EL (cell line): Measurements from ENCODE around the gene NTM.

Experiments
- DNase-seq: peaks from one replicate; pipeline ENCODE4 v3.0.0-alpha.2; 2016

Gene NTM

DNA sequence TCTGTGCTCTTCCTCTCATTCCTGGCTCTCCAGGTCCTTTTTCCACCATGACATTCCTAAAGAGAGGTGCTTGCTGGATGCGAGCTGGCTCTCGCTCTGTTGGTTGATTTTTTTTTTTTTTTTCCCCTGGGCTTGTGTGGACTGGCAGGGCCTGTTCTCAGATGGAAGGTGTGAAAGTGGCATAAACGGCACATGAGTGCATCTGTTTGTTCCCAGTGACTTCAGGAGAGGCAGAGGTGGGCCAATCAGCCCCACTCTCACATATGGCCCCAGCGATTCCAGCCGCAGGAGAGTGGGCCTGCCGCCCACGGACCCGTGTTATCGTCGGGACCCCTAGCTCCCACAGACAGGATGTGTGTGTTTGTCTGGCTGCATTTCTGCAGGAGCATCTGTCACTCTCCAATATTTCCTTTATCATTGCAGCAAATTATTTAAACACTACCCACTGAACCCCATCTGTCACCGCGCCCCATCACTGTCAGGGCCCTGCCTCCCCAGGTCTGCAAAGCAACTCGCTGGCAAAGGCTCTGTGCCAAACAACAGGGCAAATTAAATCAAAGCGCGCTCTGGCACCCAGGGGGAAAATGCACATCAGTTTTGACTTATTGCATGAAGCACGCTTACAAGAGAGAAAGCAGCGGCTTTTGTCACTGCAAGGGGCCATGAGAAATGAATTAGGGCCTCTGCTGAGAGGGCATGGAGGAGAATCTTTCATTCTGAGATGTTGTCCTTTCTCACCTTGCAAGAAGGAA, 886.3 kb downstream of the NTM start:
- no peak for DNase-seq

DNA sequence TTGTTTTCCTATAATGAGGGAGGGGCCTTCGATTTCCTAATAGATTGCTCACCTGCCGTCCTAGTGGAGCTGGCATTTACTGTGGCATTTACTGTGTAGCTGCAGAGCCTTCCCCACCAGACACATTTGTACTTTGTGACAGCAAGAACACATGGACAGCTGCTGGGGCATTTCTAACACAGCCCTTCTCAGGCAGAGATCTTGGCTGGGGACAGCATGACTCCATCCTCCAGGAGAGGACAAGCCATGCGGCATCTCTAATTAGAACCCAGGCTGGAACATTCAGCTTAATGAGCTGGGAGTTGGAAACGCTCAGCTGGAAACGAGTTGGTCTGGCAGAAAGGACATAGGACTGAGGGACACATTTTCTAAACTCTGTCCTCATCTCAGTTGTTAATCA, 887.5 kb downstream of the NTM start:
- no peak for DNase-seq

DNA sequence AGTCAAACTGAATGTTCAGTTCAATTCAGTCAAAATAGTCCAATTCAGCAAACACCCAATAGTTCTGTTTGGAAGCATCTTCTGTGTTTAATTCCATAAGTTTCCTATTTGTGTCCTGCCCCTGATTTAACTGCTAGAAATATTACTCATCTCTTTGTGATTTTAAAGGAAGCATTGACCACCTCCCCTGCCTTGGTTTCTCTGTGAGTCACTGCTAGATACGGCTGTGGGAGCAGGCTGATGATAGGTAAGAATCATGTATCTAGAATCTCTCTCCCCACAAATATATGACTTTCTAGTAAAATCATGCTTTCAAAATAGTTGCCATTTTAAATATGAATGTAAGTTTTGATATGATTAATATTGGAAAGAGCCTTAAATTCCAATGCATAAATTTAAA, 888.5 kb downstream of the NTM start:
- DNase-seq, result peak; percentile 30

DNA sequence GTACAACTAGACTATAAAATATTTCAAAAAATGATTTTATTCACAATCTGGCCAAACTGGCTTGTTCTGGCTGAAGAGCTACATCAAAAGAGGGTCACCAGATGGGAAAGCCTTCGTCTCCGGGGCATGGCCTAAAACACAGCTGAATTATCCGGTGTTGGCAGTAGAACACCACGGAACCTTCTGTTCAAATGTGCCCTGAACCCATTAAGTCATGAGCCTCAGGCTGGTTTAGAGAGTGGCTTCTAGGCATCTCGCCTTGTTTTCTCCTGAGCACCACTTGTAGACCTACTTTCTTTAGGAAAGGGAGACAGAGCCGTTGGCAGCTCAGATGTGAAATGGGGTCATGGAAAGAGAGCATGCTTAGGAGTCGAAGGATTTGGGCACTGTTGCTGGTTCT, 890.2 kb downstream of the NTM start:
- no peak for DNase-seq

DNA sequence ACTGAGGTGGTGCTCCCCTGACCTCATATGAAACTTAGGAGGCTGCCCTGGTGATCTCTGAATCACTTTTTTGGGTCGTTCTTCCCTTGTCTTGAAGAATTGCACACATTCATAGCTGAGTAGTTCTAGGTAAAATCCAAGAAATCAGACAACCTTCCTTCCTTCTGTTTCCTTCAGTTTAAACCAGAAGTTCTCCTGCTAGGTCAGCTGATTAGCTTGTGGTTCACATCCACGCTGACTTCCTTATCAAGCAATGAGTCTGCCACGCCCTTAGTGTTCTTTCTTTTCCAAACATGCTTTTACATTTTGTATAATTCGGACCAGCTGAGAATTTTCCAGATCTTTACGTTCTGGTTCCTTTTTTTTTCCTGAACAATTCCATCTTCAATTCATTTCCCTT, 892.8 kb downstream of the NTM start:
- no peak for DNase-seq

DNA sequence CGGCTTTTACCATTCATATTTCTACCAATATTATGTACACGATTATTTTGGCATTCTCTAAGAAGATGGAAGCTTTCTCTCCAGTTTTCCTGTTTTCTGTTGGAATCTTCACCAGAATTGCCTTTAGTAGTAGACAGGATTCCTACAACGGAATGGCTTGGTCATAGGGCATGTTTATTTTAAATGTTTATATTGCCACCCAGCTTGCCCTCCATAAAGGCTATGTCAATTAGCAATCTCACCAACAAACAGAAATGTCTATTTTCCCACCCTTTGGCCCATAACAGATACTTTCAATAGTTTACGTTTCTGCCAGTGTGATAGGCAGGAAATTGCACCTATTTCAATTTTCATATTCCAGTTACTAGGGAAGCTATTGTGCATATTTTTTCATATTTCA, 893.5 kb downstream of the NTM start:
- no peak for DNase-seq

DNA sequence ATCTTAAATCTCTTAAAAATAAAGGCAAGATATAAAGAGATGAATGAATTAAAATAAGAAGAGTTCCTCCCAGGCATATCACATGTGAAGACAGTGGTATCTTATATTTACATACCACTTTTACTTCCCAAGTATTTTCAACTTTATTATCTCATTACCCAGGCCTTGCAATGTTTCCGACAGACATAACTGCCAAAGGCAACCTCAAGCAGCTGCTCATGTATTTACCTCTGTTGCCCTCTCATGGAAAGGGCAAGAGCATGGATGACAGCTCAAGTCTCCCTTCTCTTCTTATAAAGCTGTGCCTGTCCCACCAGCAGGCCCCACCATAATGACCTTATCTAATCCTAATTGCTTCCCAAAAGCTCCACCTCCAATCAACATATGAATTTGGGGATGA, 894.2 kb downstream of the NTM start:
- no peak for DNase-seq

DNA sequence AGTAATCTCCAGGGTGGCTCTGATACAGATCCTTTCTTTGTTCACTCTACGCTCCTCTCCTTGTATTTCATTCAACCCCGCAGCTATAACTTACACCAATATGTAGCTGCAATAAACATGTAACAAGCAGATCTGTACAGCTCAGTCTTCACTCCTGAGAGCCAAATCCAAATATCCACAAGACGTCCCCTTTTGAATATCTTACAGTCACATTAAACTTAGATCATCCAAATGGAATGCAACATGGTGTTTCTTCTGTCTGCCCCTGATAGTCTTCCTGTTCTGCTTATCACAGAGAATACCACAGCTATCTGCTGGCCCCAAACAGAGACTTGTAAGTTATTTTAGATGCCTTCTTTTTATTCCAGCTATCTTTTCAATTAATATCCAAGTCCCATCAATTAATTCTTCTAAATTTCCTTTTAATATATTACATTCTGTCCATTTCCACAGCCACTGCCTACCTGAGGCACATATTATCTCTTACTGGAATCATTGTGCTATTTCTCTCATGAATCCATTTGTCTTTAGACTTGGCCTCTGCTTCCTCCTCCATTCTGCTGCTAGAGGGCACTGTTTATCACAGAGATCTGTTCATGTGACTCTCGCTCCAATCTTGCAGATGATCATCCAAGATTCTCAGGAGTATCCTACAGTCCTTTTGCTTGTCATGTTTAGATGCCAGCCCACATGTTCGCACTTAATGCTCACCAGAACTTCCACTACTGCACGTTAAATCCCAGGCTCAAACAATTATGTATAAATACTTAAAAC, 908.6 kb downstream of the NTM start:
- DNase-seq, result peak; percentile 46

DNA sequence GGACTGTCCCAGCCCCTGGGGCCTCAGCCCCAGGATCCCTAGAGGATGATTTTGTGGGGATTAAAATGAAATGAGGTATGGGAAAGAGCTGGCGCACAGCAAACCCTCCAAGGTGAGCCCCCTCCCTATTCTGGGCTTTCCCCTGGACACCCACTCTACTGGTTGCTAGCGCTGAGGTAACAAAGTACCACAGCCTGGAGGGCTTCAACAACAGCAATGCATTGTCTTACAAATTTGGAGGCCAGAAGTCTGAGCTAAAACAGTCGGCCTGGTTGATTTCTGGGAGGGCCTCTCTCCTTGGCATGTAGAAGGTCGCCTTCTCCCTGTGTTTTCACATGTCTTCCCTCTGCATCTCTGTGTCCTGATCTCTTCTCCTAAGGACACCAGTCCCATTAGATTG, 913.6 kb downstream of the NTM start:
- DNase-seq, result no peak

DNA sequence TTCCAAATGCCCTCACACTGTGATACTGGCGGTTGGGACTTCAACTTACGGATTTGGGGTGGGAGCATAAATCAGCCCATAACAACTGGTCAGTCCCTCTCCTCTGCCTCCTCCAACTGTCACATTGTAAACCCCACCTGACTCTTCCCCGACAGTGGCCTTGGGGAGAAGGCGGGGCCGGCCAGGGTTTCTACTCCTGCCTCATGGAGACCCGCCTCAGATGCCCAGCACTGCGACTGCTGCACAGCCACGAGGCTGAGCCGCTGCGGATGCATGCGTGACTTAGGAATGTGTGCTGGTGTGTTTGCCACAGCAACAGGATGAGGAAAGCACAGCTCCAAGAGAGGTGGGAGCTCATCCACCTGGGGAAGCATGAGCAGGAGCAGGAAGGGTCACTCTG, 914.2 kb downstream of the NTM start:
- DNase-seq, result no peak

DNA sequence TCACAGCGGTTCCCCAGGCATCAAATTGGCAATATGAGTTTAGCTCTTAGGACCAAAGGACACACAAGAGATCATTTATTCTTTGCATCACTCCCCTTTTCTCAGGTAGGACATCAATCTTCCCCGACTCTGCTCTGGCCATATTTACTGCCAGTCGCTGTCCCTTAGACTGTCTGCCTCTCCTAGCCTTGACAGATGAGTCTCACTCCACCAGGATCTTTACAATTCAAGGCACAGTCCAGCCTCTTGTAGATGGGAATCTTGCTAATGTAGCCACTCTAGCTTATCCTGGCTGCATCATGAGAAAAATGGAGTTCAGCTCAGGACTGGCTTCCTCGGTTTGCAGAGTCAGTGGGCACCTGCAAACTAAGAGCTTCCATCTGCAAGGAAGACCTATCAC, 915.2 kb downstream of the NTM start:
- DNase-seq, result no peak

DNA sequence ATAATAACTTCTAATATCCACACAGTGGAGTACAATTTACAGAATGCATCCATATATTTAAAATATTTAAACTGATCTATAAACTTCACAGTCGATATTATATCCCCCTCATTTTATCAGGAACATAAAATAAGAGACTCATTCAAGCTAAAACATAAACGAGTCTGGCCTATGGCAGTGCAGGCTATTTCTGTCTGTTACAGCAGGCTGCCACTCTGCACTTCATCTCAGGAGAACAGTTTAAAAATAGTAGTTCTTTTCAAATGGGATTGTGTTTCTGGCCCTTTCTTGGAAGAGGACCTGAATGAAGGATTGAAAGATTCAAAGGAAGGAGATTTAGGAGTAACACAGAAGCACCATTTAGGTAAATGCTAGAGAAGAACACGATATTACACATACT, 915.7 kb downstream of the NTM start:
- DNase-seq, result no peak

DNA sequence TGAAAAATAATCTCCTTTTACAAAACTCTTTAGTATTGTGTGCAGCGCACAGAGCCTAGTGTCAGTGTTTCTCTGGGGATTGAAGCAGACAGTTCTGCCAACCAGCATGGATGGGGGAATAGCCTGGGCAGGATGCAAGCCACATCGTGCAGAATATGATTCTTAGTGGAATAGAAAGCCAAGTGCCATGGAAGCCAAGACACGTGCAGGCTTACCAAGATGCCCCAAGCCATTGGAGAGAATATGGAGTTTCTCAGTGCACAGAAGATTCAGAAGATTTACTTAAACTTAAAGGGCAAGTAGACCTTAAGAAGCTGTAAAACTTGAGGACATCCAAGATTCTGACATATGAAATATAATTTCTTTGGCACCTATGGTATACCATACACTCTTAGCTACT, 917.6 kb downstream of the NTM start:
- no peak for DNase-seq

DNA sequence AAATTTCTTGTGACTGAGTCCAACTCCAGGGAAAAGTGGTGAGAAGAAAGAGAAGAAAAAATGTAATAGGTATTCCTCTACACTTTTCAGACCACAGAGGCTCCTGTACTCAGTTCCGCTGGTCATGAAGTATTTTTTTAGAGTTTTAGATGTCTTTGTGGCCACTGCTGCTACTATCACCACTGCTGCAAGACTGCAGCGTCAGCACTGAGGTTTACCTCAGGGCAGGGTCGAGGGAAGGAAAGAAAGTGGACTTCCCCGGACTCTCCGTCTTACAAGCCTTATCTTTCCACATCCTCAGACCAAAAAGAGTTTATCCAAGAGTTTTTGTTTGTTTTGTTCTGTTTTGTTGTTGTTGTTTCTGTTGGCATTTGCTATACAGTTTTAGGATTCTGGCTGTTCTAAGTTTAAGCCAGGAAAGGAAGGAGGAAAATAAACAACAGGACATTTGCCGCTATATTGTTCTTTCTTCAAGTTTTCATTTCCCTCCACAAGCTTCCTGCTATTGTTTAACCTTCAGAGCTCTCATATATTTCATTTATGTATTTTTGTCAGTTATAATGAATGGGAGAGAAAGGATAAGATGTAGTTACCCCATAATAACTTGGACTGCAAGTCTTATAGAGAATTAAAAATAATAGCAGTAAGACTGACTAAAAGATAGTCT, 919.3 kb downstream of the NTM start:
- DNase-seq, result no peak

DNA sequence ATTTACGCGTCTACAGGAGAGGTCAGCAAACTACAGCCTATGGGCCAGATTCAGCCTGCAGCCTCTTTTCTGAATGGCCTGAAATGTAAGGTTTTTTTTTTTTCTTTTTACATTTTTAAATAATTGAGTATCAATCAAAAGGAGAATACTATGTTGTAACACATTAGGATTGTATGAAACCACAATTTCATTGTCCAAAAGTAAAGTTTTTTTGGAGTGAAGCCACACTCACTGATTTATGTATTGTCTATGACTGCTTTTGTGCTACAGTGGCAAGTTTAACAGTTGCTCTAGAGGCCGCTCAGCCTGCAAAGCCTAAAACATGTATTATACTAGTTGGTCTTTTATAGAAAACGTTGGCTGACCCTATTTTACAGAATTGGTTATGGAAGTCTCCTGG, 923.2 kb downstream of the NTM start:
- DNase-seq, result no peak

DNA sequence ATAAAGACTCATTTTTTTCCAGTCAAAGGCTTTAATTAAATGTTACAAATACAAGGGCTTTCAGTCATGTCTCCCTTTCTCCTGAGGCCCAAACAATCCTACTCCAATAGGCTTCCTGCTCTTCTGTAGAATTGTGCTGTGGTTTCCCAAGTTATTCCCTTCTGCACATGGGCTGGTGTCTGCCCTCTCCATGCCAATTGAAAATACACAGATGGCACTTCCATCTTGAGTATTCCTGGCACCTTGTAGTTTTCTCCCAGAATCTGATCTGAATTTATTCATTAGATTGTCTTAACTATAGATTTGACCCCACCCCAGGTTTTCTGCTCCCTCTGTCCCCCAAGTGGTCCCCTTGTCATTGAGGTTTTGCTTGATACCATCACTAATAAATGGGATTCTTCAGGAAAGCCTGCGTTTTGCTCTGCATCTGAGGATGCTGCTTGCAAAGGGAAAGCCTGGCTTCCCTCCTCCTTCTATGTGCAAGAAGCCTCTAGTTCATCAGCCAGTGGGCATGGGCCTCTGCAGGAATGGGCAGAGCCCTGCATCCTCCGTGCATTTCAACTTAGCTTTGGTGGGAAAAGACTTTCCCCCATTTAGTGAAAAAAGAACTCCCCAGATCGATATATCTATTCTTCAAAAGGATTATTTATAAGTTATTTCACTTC, 926.7 kb downstream of the NTM start:
- no peak for DNase-seq

DNA sequence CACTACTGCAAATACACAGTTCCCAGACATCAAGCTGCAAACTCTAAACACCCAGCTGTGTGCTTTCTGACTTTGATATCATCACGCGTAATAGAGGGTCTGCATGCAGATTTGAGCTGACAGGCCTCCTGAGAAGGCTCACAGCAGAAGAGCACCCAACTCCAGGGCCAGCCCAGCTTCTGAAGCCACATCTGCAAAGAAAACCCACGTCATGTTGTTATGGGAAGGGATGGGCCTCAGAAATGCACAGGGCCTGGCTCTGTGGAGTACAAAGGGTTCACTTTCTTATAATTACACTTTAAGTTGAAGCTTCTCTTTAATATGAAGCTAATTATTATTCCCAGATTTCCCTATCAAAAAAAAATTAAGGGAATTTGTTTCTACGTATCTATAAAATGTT, 927.9 kb downstream of the NTM start:
- no peak for DNase-seq

DNA sequence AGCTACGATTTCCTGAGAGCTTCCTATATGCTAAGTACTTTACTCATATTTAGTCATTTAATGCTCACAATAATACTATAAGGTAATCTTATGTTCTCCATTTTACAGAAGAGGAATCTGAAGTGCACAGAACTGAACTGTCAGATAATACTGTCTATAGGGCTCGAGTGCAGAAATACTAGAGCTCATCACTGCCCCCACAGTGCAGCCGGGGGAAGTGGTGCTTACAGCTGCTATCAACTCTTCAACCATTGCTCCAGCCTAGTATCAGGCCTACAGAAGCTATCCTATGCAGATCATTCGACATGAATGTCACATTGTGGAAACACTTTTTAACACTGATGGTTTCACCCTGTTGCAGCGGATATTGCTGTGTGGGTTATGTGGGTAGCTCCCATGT, 929.9 kb downstream of the NTM start:
- DNase-seq, result peak; percentile 3

DNA sequence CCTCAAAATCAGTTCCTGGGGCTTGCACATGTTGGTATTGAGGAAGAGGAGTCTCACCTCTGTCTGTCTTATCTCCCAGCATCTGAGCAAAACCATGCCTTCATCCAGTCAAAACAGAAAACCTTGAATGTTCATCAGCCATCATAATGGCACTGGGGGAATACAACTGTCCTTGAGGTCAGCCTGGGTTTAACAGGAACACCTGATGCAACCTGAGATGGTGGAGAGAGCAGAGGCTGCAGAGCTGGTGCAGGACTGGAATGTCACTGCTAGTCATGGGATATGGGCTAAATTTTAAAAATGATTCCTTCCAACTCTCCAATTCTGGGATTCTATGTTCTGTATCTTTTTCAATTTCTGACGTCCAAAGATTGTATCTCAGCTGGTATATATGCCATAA, 931.0 kb downstream of the NTM start:
- no peak for DNase-seq

DNA sequence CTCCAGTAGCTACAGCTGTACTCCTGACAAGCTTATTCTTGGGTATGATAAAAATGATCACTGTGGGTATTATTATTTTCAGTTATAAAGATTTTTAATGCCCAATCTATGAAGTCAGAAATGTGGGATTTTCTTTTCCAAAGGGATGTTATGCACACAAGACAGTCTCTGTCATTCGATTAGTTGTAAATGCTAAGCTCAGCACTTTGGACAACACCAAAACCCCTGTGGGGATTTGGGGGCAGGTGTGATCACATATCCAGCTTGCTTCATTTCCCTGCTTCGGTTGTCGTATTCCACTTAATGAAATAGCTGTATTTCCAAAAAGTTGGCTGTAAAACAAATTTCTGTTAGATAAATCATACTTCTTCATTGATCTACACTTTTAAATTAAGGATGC, 931.5 kb downstream of the NTM start:
- DNase-seq, result no peak

DNA sequence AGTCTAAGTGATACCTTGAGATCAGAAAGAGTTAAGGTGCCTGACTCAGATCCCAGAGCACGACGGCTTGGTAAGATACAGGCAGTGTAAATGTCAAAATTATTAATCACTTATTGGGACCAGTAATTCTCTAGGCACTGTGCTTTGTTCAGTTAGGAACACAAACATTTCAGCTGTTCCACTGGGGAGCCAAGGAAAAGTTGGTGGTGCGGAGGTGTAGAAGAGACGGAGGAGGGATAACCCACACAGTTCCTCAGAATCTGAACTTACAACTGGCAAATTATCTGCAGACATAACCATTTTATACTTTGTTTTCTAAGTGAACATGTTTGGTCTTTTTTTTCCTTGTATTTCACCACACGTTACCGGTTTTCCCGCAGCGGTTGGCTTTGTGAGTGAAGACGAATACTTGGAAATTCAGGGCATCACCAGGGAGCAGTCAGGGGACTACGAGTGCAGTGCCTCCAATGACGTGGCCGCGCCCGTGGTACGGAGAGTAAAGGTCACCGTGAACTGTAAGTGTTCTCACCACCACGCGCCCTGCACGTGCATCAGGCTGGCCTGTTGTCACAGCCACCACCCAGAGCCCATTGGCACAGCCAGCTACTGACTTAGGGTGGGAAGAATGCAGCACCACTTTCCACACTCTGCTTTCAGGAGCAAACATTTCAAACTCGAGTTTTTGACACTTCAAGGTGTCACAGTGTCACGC, 937.0 kb downstream of the NTM start:
- DNase-seq, result no peak

DNA sequence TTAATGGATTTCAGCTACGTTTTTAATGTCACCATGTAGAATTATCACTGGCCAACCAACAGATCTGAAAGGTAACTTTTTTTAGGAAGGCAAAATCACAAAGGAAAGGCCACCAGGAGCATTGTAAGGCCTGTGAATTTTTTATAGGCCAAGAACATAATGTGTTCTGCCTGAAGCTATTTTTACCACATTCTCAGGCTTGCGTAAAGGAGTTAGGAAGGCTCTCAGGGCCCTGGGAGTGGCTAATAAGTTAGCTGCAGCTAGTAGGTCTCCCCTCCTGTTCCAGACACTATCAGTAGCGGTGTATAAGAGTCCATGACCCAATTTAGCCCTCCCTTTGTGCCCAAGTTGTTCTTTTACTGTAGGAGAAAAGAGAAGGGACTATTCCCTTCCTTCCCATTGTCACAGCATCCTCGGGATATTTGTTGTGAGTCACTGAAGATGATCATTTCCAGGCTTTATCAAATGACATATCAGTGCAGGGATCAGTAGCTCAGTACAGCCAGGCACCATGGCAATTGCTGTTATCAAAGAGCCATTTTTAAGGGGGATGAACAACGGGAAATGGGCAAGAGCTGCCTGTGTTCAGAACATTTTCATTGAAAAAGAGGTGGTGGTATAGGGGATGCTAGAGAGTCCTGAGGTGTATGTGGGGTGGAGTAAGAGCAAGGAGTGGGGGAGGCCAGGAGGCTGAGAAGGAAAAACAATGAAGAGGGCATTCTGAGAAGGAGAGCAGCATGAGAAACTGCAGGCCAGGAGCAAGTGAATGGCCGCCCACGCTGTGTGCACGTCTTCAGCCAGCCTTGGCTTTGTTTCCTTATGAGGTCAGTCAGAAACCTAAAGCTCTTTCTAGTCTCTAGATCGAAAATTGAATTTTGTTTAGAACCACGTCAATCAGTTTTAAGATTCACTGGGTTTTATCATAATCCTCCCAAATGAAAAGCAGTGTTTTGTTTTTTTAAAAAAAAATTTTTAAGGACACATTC, 940.3 kb downstream of the NTM start:
- no peak for DNase-seq
